Stimulated activated CD8-positive, alpha-beta memory T cell treated with anti-CD3 and anti-CD28 coated beads, Interleukin-15, amount 100 ng/mL, for 24 hours (primary cell): ENCODE results near the gene NRG2.

Experiments used
- DNase-seq: peaks from one replicate; pipeline ENCODE4 v3.0.0-alpha.2; 2020; ENCODE audit warnings: low read depth

NRG2 gene

GRCh38 chr5:140041099-140041491 is 2.0 kb downstream of the NRG2 start:
- DNase-seq: no peak

DNA sequence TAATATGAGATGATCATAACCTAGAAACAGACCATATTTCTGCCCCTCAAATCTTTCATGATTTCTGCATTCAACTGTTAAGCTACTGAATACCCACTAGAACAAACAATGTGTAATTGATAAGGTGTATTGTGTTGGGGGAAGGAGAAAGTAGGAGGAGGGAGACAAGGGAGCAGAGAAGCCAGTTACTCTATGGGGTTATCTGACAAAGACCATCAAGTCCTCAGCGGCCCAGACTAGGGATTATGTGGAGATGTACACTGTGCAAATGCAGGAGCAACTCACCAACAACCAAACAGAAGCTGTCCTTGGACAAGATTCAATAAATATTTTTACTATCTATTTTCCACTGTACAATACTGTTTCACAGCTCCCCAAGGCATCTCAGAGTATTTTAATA is 2.7 kb downstream of the NRG2 start:
- no peak for DNase-seq

DNA sequence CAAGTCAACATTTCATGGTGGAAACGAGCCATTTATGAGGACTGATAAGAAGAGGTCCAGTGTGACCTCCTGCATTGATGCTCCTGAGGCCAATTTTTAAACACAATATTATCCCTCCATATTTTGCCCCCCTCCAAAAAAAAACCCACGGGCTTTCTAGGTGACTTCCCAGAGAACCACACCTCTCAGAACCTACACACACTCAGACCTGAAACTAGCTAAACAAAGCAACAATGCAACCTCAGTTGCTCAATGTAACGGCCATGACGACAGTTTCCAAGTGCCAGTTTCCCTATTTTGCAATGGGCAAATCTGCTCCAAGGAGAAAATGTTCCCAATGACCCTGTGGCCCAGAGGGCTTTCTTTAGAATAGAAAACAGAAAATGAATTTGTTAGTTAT is 3.5 kb downstream of the NRG2 start:
- DNase-seq: no peak

DNA sequence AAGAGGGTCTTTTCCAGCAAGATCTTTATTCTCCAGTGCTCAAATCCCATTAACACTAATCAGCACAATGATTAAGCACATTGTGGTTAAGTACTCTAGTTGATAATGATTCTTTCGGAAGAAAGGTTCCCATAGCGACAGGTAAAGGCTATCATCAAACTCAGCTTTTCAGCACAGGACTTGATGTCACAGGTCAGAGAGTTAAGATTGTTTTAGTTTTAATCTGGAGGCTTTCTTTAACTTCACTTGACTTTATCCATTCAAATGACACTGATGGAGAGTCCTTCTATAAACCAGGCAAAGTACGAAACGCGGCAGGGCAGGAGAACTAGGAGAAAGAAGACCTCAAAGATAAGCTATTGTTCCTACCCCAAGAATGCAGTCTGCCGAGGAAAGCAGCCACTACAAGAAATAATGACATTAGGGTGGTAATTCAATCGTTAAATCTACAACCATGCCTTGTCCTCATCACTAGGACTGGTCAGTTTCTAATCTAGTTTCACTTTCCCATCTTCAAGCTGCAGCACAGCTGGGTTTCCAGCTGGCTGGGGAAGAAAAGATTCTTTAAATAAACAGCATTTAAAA is 4.6 kb downstream of the NRG2 start:
- DNase-seq: no peak

GRCh38 chr5:140037012-140037411 is 6.1 kb downstream of the NRG2 start:
- no peak for DNase-seq

DNA sequence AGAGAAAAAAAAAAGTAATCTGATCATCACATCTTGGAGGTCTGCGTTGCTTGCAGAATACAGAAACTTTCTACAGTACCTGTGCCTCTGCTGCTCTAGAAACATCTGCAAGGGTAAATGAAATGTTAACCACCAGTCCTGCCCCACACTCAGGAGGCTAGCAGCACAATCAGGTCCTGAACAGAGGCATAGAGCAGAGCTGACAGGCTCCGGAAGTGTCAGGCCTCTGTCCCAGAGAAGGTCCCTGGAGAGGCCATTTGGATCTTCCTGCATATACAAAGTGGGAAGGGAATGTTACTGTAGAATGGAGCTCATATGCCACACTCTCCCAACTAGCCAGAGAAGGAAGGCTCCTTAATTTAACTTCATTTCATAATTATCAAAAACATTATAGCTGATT is 7.2 kb downstream of the NRG2 start:
- DNase-seq: no peak

- no peak for DNase-seq
Observed at GRCh38 chr5:140033037-140033760, 9.9 kb downstream of the NRG2 start.

DNA sequence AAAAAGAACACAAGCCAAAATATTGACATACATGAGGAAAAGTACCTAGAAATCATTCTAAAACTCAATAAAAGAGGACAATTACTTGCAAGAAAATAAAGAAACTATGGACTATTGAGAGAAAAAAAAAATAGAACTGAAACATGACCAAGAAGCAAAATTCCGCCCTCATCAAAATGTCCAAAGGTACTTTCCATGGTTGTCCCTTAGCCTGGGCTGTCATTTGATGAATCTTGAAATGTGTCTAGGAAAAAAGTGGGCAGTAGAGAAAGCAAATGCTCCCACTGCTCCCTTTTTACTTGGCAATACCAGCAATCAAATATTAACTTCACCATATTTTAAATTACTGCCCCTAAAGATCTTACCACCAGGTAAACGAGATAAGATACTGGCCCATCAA is 10.8 kb downstream of the NRG2 start:
- DNase-seq: no peak

DNA sequence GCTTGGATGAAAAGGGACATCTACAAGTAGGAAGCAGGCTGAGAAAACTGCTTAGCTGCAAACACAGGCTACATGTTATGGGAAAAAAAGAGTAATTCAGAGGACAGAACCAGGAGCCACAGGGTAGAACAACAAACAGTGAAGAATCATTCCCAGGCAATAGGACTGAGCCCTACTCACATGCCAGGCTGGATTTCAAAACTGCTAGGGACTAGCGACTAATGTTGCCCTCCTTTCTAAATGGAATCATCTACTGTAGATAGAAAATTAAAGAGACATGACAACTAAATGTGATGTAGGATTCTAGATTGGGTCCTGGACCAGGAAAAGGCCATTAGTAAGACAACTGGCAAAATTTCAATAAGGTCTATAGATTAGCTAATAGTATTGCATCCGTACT is 15.3 kb downstream of the NRG2 start:
- DNase-seq: no peak

DNA sequence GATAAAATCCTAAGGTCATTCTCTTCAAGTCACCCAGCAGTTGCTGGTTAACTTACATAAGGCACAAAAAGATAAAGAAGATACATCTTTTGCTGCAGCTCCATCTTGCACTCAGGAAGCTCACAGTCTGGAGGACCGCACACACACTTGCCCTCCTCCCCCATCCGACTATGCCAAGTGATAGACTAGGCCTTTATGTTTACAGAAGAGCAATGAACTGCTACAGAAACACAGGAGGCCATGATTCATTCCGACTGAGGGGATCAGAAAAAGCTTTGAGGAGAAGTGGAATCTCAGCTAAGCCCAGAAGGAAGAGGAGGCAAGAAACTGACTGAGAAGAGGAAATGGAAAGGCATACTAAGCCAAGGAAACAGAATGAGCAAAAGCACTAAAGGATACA is 17.4 kb downstream of the NRG2 start:
- DNase-seq: no peak

DNA sequence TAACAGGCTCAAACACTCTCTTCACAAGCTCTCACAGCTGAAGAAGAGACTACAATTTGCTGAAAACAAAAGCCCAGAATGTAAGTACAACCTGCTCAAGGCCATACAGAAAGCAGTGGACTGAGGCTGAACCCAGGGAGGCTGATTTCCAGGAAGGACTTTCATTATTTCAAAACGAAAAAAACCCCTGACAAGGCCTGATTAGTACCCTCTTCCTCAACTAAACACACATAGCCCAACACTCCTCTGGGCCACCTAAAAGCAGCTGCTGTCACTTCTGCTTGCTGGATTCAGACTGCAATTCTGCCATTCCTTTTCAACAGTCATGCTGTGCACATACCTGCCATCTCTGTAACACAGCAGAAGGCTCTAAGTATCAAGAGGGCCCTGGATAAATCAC is 18.2 kb downstream of the NRG2 start:
- no peak for DNase-seq

- no peak for DNase-seq
Observed at GRCh38 chr5:140023611-140024191, 19.4 kb downstream of the NRG2 start.

GRCh38 chr5:140020601-140021177 is 22.4 kb downstream of the NRG2 start:
- DNase-seq: no peak

- DNase-seq: no peak
Observed at GRCh38 chr5:140018920-140019644, 24.0 kb downstream of the NRG2 start.

GRCh38 chr5:140018517-140018916 is 24.6 kb downstream of the NRG2 start:
- no peak for DNase-seq

GRCh38 chr5:140018096-140018481 is 25.0 kb downstream of the NRG2 start:
- no peak for DNase-seq

DNA sequence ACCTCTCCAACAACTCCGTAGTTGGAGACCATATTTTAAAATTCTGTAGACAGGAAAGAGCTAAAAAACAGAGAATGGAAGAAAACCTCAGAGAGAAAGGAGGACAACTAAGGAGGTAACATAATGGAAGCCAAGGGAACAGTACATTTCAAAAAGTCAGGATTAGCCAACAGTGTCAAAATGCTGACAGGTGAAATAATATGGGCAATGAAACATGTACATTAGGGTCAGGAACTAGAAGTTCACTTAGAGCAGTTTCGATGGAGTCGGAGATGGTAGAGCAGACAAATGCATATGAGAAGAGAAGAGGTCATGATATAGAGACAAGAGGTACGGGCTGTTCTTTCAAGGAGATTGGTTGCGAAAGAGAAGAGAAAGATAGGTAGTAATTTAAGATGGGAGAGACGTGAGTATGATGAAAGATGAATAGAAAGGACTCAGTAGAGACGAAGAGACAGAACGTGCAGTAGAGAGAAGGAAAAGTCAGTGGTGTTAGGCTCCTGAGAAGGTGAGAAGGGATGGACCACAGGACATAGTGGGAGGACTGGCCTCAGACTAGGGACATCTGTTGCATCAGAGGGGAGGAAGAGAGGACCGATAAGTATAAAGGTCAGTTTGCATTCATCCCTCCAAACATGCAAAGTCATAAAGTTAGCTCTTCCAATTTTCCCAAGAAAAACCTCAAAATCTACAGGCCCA is 25.6 kb downstream of the NRG2 start:
- no peak for DNase-seq

GRCh38 chr5:140015706-140016105 is 27.4 kb downstream of the NRG2 start:
- no peak for DNase-seq

DNA sequence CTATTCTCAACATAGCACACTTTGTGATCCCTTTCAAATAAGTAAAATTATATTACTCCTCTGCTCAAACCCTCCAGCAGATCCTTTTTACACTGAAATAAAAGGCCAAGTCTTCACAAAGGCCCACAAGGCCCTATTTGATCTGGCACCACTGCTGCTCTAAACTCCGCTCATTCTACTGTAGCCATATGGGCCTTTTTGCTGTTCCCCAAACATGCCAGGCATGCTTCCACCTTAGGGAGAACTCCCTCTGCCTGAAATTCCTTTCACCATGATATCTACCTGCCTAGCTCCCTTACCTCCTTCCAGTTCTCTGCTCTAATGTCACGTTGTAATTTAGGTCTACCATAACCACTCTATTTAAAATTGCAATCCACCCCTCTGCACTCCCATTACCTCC is 28.3 kb downstream of the NRG2 start:
- no peak for DNase-seq

- no peak for DNase-seq
Observed at GRCh38 chr5:140013536-140013935, 29.6 kb downstream of the NRG2 start.

- no peak for DNase-seq
Observed at GRCh38 chr5:140012443-140012842, 30.7 kb downstream of the NRG2 start.

GRCh38 chr5:140011297-140011802 is 31.7 kb downstream of the NRG2 start:
- DNase-seq: no peak
